Hepatocyte (in vitro differentiated cells): ENCODE data around the gene TMSB4X. TPM values are rescaled to one million over a fixed set of nuclear protein-coding genes. Genes with fewer than 3 reads are reported as not detected.

Experiments
- DNase-seq: peaks from one replicate; pipeline ENCODE4 v3.0.0-alpha.2; 2016; ENCODE audit warnings: low spot score
- H2AFZ ChIP-seq: fragments of 200-600 bp; sonication (generic); 2 replicates; pipeline ENCODE4 v1.6.0; 2016; ENCODE audit warnings: antibody characterized with exemption, mild to moderate bottlenecking
- H3K27ac ChIP-seq: fragments of 200-600 bp; sonication (generic); 2 replicates; pipeline ENCODE4 v1.5.1; 2016; ENCODE audit warnings: mild to moderate bottlenecking
- H3K27me3 ChIP-seq: fragments of 200-600 bp; sonication (generic); 2 replicates; pipeline ENCODE4 v1.6.1; 2016
- H3K36me3 ChIP-seq: fragments of 200-600 bp; sonication (generic); replicated peaks from 2 replicates; pipeline ENCODE4 v1.5.1; 2016; ENCODE audit warnings: low read depth; ENCODE audit not compliant: insufficient read depth
- H3K4me1 ChIP-seq: fragments of 200-600 bp; sonication (generic); 2 replicates; pipeline ENCODE4 v1.5.1; 2016; ENCODE audit warnings: mild to moderate bottlenecking, moderate library complexity; ENCODE audit not compliant: insufficient read depth
- H3K4me2 ChIP-seq: fragments of 200-600 bp; sonication (generic); 2 replicates; pipeline ENCODE4 v1.6.0; 2016
- H3K4me3 ChIP-seq: fragments of 200-600 bp; sonication (generic); 2 replicates; pipeline ENCODE4 v1.5.1; 2016; ENCODE audit warnings: mild to moderate bottlenecking
- H3K79me2 ChIP-seq: fragments of 200-600 bp; sonication (generic); 2 replicates; pipeline ENCODE4 v1.6.0; 2017; ENCODE audit warnings: mild to moderate bottlenecking
- H3K9me2 ChIP-seq: fragments of 200-600 bp; sonication (generic); replicated peaks from 2 replicates; pipeline ENCODE4 v1.6.0; 2017; ENCODE audit warnings: mild to moderate bottlenecking; ENCODE audit not compliant: insufficient read depth
- H3K9me3 ChIP-seq: fragments of 200-600 bp; sonication (generic); 2 replicates; pipeline ENCODE4 v1.5.1; 2016; ENCODE audit warnings: low read depth, mild to moderate bottlenecking
- H4K20me1 ChIP-seq: fragments of 200-600 bp; sonication (generic); 2 replicates; pipeline ENCODE4 v1.6.0; 2016; ENCODE audit warnings: mild to moderate bottlenecking; ENCODE audit not compliant: insufficient read depth, poor library complexity, severe bottlenecking
- CTCF ChIP-seq: fragments of 200-600 bp; sonication (generic); IDR thresholded peaks from 2 replicates; pipeline ENCODE4 v1.5.1; 2016; ENCODE audit warnings: antibody characterized with exemption, mild to moderate bottlenecking; ENCODE audit not compliant: poor library complexity
- EZH2 ChIP-seq: fragments of 200-600 bp; sonication (generic); IDR thresholded peaks from 2 replicates; pipeline ENCODE4 v1.6.1; 2016; ENCODE audit warnings: antibody characterized with exemption, mild to moderate bottlenecking, borderline replicate concordance
- EZH2phosphoT487 ChIP-seq: fragments of 200-600 bp; sonication (generic); IDR thresholded peaks from one replicate; pipeline ENCODE4 v1.6.1; 2018; ENCODE audit warnings: antibody characterized with exemption, mild to moderate bottlenecking, low read depth, moderate library complexity; ENCODE audit not compliant: unreplicated experiment, severe bottlenecking
- WGBS: methylation state at CpG from one replicate; pipeline ENCODE4 v1.1.6; 2016; ENCODE audit warnings: low lambda C conversion rate; ENCODE audit errors: missing lambda C conversion rate; 5-methylcytosine and 5-hydroxymethylcytosine counted together
- polyA plus RNA-seq: library from polyadenylated mRNA; unstranded; fragments of >200 nt; fragmentation: Nextera tagmentation; extraction: Ambion mirVana; gene quantifications from 2 replicates; pipeline ENCODE4 v1.2.1, GENCODE V29; 2016
- total RNA-seq: library from RNA; depleted of rRNA; stranded (reverse); fragments of >200 nt; gene quantifications from 2 replicates; pipeline ENCODE4 v1.2.3, GENCODE V29; 2014

TMSB4X gene
- total and polyA plus RNA-seq, 2 experiments from 2014 or later, result 6,141 to 9,038 TPM

GRCh38 chrX:13007519-13008188, 32.7 kb downstream of the TMSB4X start:
- Histone ChIP-seq H3K36me3 (no peaks in the 10 kb centered on the region), H3K4me3 (no peak overlapping the region), H3K9me2 (no peaks in the 10 kb centered on the region), H3K27ac (no peak overlapping the region), H4K20me1 (no peaks in the 10 kb centered on the region), H3K27me3 (no peaks in the 10 kb centered on the region), H2AFZ (no peak overlapping the region), H3K79me2 (no peaks in the 10 kb centered on the region), H3K4me2 (peak overlapping the region; percentile 3), H3K9me3 (no peaks in the 10 kb centered on the region), H3K4me1 (peaks cover 20% of the 10 kb centered on the region)
- no peak for TF ChIP-seq CTCF
- no peak for TF ChIP-seq EZH2phosphoT487
- no peak for TF ChIP-seq EZH2
- DNase-seq, result no peak
- 95% methylated on average over 2 of the region's 2 CpGs for WGBS

- Histone ChIP-seq H3K9me2 (no peaks in the 10 kb centered on the region), H4K20me1 (no peaks in the 10 kb centered on the region), H3K4me1 (peaks cover 19% of the 10 kb centered on the region), H3K27me3 (no peaks in the 10 kb centered on the region), H3K9me3 (no peaks in the 10 kb centered on the region), H2AFZ (no peak overlapping the region), H3K36me3 (no peaks in the 10 kb centered on the region), H3K4me3 (no peak overlapping the region), H3K79me2 (no peaks in the 10 kb centered on the region), H3K27ac (no peak overlapping the region), H3K4me2 (peak overlapping the region; percentile 3)
- DNase-seq, result no peak
- TF ChIP-seq CTCF, result no peak
- TF ChIP-seq EZH2, result no peak
- no peak for TF ChIP-seq EZH2phosphoT487
- WGBS, result 50% methylated on average over 2 of the region's 2 CpGs
These were observed 33.3 kb downstream of the TMSB4X start for GRCh38 chrX:13008189-13008533.

- no peak overlapping the region for H3K4me2 ChIP-seq
- H3K4me1 ChIP-seq, result peaks cover 23% of the 10 kb centered on the region
- no peak overlapping the region for H3K4me3 ChIP-seq
- TF ChIP-seq CTCF (no peak), EZH2phosphoT487 (no peak), EZH2 (no peak)
- H4K20me1 ChIP-seq, result no peaks in the 10 kb centered on the region
- H3K79me2 ChIP-seq, result no peaks in the 10 kb centered on the region
- 98% methylated on average over 3 of the region's 3 CpGs for WGBS
- H3K36me3 ChIP-seq, result no peaks in the 10 kb centered on the region
- no peaks in the 10 kb centered on the region for H3K9me3 ChIP-seq
- no peaks in the 10 kb centered on the region for H3K27me3 ChIP-seq
- no peak overlapping the region for H2AFZ ChIP-seq
- H3K27ac ChIP-seq, result no peak overlapping the region
- DNase-seq, result no peak
- H3K9me2 ChIP-seq, result no peaks in the 10 kb centered on the region
These were observed 33.9 kb downstream of the TMSB4X start for GRCh38 chrX:13008851-13009250.
